ENCODE results near the gene FAM193A.
A peak's percentile ranks its signal among the peaks of the same experiment; 100 is the strongest.
"Not testable (repeated sequence)": the region's sequence is repeated elsewhere in the genome, so short reads cannot be mapped to it uniquely, and the experiment has no call there.

The FAM193A gene

GRCh38 chr4:2579910-2580309 is 43.5 kb downstream of the FAM193A start:
- no peak for DNase-seq

DNA sequence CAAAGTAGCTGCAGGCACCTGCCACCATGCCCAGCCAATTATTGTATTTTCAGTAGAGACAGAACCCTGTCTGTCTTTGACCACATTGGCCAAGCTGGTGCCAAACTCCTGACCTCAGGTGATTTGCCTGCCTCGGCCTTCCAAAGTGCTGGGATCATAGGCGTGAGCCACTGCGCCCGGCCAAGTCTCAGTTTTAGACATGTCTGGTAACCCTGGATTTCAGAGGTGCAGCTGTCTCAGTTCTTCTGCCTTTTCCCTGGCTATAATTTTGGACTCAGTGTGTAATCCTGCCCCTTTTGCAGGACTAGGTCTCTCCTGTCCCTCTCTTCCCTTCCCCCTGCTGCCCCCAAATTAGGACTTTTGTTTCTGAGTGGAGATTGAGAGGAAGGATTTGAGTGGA is 46.6 kb downstream of the FAM193A start:
- no peak for DNase-seq

DNA sequence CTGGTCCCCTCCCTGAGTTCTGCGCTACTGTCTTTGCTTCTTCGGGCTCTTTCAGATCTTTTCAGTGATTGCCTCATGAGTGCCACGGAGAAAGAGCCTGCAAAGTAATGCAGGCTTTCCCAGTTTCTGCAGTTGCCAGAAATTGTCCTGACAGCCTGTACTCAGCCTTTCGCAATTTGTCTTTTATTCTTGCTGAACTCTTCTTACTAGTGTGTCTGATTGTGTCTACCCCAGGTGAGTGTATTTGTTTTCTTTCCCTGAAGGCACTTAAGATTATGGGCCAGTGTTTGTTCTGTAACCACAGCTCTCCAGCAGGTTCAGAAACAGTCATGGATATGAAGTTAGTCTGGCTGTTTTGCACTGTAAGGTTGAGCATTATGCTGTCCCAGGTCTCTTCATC is 47.1 kb downstream of the FAM193A start:
- DNase-seq, result no peak

DNA sequence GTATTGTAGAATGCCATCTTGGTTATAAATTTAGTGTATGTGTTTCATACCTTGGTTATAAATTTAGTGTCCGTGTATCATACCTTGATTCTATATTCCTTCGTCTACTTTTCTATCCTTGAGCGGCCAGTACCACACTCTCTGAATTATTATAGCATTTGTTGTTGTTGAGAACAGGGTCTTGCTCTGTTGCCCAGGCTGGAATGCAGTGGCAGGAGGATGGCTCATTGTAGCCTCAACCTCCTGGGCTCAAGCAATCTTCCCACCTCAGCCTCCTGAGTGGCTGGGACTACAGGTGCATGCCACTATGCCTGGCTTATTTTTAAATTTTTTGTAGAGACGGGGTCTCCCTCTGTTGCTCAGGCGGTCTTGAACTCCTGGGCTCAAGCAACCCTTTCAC is 50.1 kb downstream of the FAM193A start:
- no peak for DNase-seq

- no peak for DNase-seq
Observed at GRCh38 chr4:2587213-2587823, 50.9 kb downstream of the FAM193A start.

DNA sequence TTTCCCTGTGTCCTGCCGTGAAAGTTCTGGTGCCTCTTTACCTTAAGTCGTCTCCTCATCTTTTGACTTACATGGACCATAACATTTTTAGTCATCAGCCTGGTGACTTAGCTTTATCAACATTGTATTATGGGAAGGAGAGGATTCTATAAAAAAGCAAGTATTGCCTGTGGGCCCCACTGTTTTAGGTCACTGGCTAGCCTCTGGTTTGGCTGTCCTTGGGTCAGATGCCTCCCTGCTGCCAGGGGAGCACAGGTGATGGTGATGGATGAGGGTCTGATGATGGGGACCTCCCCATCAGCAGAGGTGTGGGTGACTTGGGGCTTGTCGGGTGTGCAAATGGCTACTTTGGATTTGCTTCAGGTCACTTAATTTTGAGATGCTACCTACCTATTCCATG is 51.8 kb downstream of the FAM193A start:
- DNase-seq, result no peak

DNA sequence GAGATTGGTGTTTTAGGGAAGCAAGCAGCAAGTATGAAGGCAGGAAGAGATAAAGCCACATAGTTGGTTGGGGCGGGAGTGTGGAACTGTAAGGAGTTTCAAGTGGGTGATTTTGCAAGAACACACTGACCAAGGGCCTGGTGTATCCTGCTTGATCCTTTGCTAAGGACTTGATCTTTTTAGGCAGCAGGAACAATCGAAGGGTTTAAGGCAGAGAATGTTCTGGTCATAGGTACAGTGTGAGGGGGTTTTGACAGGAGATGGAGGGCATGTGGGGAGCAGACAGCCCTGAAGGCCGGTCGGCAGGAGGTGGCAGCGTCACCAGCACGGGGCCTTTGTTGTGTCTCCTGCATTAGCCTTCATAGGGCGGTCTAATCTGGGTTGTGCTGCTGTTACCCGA is 54.7 kb downstream of the FAM193A start:
- DNase-seq, result peak in 1 of 6 experiments; percentile 7

GRCh38 chr4:2592014-2592413 is 55.6 kb downstream of the FAM193A start:
- not testable (repeated sequence) for DNase-seq

DNA sequence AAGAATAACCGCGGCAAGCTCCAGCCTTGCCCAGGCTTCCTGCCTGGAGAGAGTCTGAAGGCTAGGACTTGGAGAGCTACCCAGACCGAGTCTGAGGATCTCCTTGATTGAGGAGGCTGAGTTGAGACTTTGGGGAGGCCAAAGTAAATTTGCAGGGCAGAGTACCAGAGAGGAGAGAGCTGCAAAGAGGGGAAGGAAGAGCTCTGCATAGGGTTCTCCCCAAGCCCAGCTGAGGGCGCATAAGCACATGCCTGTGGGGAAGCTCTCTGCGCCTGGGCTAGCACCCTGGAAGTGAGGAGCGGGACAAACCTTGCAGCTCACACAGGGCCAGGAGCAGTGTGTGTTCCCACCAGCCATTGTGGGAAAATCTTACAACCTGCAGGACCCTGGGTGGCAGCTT is 56.1 kb downstream of the FAM193A start:
- DNase-seq, result no peak

GRCh38 chr4:2593003-2593402 is 56.6 kb downstream of the FAM193A start:
- no peak for DNase-seq

GRCh38 chr4:2595436-2595835 is 59.0 kb downstream of the FAM193A start:
- no peak for DNase-seq

DNA sequence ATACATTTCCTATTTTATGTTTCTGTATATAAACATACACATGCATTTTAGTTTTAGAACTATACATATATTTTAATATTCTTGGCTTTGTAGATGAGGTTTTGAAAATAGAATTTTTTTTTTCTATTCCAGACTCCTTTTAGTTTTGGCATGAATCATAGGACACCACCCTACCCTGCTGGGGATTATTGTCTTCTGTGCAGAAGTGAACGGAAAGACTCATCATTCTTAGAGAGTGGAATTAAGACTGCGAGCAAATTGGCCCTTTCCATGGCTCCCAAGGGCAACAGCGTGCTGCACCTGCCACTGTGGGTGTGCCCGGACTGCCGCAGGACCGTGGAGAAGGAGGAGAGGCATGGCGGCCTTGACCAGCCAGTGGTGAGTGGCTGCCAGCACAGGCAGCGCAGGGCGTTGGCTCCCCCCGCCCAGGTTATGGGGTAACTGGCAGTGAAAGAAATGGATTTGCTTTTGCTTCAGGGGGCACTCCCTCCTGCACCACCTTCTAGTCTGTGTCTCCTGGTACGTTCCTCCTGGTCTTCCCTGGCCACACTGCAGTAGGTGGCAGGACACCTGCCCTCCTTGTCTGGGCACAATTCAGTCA is 59.6 kb downstream of the FAM193A start:
- DNase-seq, result no peak

DNA sequence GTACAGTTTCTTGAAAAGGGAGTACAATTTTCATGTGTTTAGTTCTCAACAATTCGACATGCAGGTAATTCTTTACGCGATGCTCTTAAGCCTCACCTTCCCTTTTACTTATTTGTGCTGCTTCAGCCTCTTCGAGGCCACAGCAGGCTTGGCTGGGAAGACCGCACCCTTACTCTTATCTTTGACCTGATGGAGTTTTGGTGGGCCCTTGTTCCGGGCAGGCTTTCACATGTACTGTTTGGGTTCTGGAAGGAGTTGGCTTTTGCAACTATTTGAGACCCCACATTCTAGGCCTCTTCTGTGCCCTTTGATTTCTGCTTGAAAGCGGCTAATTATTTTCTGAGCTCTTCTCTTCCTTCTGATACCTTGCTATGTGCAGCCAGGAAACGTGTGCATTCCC is 60.2 kb downstream of the FAM193A start:
- no peak for DNase-seq

DNA sequence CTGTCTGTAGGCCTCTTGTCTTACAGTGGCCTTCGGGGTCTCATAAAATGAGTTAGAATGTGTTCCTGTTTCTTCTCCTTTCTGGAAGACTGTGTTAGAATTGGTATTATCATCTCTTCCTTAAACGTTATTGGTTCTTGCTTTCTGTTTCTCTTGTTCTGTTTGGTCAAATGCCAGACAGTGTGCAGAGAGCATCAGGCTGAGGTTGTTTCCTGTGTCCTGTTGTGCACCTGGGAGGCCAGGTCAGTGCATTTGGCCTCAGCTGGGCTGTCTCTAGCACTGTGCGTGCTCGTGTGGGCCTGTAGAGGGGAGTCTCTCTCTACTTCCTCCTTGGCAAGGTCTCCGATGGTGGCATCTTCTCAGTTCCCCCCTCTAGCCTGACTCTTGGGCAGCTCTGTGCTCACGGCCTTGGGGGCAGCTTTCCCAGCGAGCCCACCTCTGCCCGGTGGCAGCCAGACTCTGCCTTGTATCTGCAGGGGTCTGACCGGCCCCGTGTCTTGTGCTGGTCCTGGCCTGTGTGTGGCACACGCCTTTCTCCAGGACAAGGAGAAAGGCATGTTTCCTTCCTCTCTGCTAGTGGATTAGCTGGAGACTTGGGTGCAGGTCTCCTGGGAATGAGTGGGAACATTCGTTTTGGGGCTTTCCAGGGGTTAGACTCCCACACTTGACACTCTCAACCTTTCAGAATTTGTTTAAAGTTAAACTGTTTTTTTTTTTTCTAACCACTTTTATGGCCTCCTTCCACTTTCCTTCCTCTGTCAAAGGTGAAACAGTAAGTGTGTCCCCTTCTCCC is 62.3 kb downstream of the FAM193A start:
- DNase-seq, result no peak

DNA sequence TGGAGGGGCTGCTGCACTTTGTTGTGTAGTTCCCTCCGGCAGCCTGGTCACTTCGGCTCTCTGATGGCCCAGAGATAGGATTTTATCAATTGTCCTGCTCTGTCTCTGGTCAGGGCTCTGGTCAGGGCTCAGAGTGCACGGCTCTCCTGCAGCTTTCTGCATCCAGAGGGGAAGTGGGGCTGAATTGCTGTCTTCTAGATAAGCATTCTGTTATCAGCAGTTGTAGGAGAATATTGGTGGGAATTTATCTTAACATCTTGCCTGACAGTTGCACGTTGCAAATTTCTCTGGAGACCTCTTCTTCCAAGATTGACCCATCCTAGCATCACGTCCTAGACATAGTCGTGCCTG is 62.8 kb downstream of the FAM193A start:
- DNase-seq, result no peak

- DNase-seq, result no peak
Observed at GRCh38 chr4:2600878-2601277, 64.4 kb downstream of the FAM193A start.

GRCh38 chr4:2604614-2605013 is 68.2 kb downstream of the FAM193A start:
- no peak for DNase-seq

GRCh38 chr4:2606960-2607506 is 70.6 kb downstream of the FAM193A start:
- DNase-seq, result no peak

DNA sequence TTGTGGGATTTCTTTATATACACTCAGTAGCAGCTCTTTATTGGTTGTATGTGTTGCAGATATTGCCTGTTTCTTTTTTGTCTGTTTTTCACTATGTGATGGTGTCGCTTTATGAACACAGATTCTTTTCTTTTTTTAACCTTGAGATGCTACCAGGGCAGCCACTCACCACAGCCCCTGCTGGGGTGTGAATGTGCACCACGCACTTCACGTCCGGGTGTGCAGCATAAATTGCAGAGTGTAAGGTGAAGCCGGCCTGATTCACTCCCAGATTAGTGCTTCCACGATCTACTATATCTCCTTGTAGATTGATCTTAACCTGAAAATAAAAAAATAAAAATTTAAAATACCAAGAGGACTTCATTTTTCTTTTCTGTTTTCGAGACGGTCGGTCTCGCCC is 71.4 kb downstream of the FAM193A start:
- DNase-seq, result no peak

GRCh38 chr4:2608291-2608690 is 71.8 kb downstream of the FAM193A start:
- no peak for DNase-seq

DNA sequence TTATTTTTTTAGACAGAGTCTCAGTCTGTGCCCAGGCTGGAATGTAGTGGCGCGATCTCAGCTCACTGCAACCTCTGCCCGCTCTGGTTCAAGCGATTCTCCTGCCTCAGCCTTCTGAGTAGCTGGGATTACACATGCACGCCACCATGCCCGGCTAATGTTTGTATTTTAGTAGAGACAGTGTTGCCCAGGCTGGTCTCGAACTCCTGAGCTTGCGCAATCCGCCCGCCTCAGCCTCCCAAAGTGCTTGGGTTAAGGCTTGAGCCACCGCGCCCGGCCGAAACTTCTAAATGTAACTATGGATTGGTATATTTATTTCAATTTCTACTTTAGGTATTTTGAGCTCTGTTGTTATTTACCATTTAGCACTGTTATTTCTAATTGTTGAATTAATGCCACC is 79.4 kb downstream of the FAM193A start:
- DNase-seq, result no peak

DNA sequence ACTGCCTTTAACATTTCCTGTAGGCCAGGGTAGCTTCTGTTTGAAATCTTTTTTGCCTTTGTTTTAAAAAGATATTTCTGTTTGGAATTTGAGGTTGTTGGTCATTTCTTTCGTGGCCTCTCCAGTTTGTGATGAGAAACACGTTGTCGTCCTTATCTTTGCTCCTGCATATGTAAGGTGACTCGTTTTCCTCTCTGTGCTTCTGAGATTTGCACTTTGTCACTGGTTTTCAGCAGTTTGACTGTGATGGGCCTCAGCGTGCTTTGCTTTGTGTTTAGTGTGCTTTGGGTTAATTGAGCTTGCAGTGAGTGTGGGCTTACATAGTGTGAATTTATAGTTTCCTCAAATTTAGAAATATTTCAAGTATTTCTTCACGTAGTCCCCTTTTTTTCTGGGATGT is 81.5 kb downstream of the FAM193A start:
- DNase-seq, result no peak

GRCh38 chr4:2618729-2619128 is 82.3 kb downstream of the FAM193A start:
- DNase-seq, result not testable (repeated sequence)

GRCh38 chr4:2619459-2619858 is 83.0 kb downstream of the FAM193A start:
- DNase-seq, result no peak
